ENCODE measurements around the gene MRRF.
A peak's percentile ranks its signal among the peaks of the same experiment; 100 is the strongest.

MRRF gene

DNA sequence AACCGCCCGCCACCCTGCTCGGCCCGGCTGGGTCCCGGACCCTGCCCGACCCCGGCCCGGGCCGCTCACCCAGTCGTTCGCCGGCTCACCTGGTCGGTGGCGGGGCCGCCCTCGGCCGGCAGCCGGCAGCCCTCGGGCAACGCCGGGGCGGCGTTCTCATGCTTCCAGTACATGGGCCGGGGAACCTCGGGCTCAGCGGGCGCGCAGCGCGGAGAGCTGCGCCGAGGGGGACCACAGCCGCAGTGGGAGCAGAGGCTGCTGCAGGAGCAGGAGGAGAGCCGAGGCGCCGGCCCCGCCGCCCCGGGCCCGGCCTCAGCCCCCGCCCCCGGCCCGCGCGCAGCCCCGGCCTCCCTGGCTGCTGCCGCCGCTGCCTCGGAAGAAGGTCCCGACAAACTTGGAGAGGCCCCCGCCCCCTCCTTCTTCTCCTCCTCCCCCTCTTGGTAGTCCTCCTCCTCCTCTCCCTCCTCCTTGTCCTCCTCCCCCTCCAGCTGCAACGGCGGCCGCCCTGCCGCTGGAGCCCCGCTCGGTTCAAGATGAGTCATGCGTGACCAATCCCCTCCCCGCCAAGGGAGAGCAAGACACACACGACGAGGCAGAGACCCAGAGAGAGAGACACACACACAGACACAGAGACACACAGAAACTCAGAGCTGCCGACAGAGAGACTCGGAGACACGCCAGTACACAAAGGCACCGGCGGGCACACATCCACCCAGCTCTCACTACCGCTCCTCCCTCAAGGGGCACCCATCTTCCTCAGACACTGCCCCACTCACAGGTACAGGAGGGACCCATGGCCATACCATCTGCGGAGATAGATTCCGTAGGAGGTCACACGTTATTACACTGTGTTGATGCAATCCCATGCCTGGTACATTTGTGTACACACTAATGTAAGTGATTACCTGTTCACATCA is 35.9 kb upstream of the MRRF start, which contains the start of gene LHX6:
Gene LHX6, minus strand, starts transcription at position 390 of the 917 bp plus-strand sequence. Its CDS starts 217 bp downstream, at position 173.
- H2BK15ac ChIP-seq (ENCODE audit: low read depth, poor library complexity, severe bottlenecking) = no peak within 1 kb of the TSS
- H2BK5ac ChIP-seq (ENCODE audit: low read depth, low read length, poor library complexity, severe bottlenecking) = no peak within 1 kb of the TSS
- H3K27me3 ChIP-seq (ENCODE audit: control insufficient read depth in 1 of 2, insufficient read depth in 1 of 2, low read length in 2 of 2) = peaks cover 83 to 91% of the 10 kb centered on the region in 2 experiments
- H3K4me1 ChIP-seq (ENCODE audit: control insufficient read depth, insufficient read depth, low read depth, low read length) = peaks cover 20% of the 10 kb centered on the region
- WGBS = 2% methylated on average over 59 of the region's 70 CpGs
- H3K18ac ChIP-seq (ENCODE audit: low read depth in 1 of 2, low read length in 2 of 2) = peak within 1 kb of the TSS in 1 of 2 experiments; percentile 19
- H4K8ac ChIP-seq (ENCODE audit: low read length) = no peak within 1 kb of the TSS
- H2AK5ac ChIP-seq (ENCODE audit: low read length, severe bottlenecking) = no peak within 1 kb of the TSS
- H2AFZ ChIP-seq (ENCODE audit: low read depth, low read length) = no peak within 1 kb of the TSS
- DNase-seq = peak; percentile 63
- peak within 1 kb of the TSS; percentile 85 for H3K4me2 ChIP-seq (ENCODE audit: low read length, poor library complexity, severe bottlenecking)
- H3K4ac ChIP-seq (ENCODE audit: low read depth in 1 of 2, low read length in 2 of 2) = no peak within 1 kb of the TSS
- H3K9ac ChIP-seq (ENCODE audit: low read length) = no peak within 1 kb of the TSS
- no peak within 1 kb of the TSS for H2BK12ac ChIP-seq (ENCODE audit: low read length in 2 of 2)
- H3K79me1 ChIP-seq (replicated peaks; ENCODE audit: low read length, poor library complexity, severe bottlenecking) = no peaks in the 10 kb centered on the region
- H3K9me3 ChIP-seq (ENCODE audit: control insufficient read depth, low read length) = no peaks in the 10 kb centered on the region
- no peak within 1 kb of the TSS for H3K27ac ChIP-seq (ENCODE audit: low read length, poor library complexity, severe bottlenecking)
- H2BK120ac ChIP-seq (ENCODE audit: low read depth, low read length) = no peak within 1 kb of the TSS
- H3K36me3 ChIP-seq (ENCODE audit: control insufficient read depth in 1 of 2, insufficient read depth in 2 of 2, low read depth in 1 of 2, low read length in 2 of 2) = no peaks in the 10 kb centered on the region
- H4K91ac ChIP-seq (ENCODE audit: low read length) = no peak within 1 kb of the TSS
- peak within 1 kb of the TSS in 1 of 2 experiments; percentile 38 for H3K4me3 ChIP-seq (ENCODE audit: insufficient read depth in 1 of 2, low read depth in 1 of 2, low read length in 2 of 2)
- peak within 1 kb of the TSS in 1 of 2 experiments; percentile 11 for H3K14ac ChIP-seq (ENCODE audit: low read length in 2 of 2)
- H3K23ac ChIP-seq (ENCODE audit: low read length in 2 of 2) = peak within 1 kb of the TSS in 1 of 2 experiments; percentile 46

DNA sequence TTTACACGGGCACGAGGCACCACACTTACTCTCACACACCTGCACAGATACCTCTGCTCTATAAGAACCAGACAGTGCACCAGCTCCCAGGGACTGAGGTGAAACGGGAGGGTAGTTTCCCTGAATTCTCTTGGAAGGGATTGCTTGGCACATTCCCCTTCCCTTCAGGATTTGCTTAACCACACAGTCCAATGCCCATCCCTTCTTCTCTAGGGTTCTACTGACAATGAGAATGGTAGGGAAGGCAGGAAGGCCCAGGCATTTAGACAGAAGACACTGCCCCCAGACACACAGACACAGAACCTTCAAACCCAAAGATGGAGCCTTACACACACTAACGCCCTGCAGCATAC is 35.2 kb upstream of the MRRF start:
- no peak overlapping the region for H3K27ac ChIP-seq (ENCODE audit: low read length, poor library complexity, severe bottlenecking)
- DNase-seq = no peak
- H3K36me3 ChIP-seq (ENCODE audit: control insufficient read depth in 1 of 2, insufficient read depth in 2 of 2, low read depth in 1 of 2, low read length in 2 of 2) = no peaks in the 10 kb centered on the region
- no peak overlapping the region for H4K91ac ChIP-seq (ENCODE audit: low read length)
- WGBS = 54% methylated on average over 4 of the region's 4 CpGs
- no peak overlapping the region for H3K4me2 ChIP-seq (ENCODE audit: low read length, poor library complexity, severe bottlenecking)
- H3K79me1 ChIP-seq (replicated peaks; ENCODE audit: low read length, poor library complexity, severe bottlenecking) = no peaks in the 10 kb centered on the region
- H3K18ac ChIP-seq (ENCODE audit: low read depth in 1 of 2, low read length in 2 of 2) = no peak overlapping the region
- H3K27me3 ChIP-seq (ENCODE audit: control insufficient read depth in 1 of 2, insufficient read depth in 1 of 2, low read length in 2 of 2) = peaks cover 83 to 90% of the 10 kb centered on the region in 2 experiments
- H2BK15ac ChIP-seq (ENCODE audit: low read depth, poor library complexity, severe bottlenecking) = no peak overlapping the region
- H2AK5ac ChIP-seq (ENCODE audit: low read length, severe bottlenecking) = no peak overlapping the region
- peaks cover 20% of the 10 kb centered on the region for H3K4me1 ChIP-seq (ENCODE audit: control insufficient read depth, insufficient read depth, low read depth, low read length)
- H3K4ac ChIP-seq (ENCODE audit: low read depth in 1 of 2, low read length in 2 of 2) = no peak overlapping the region
- H3K9ac ChIP-seq (ENCODE audit: low read length) = no peak overlapping the region
- no peak overlapping the region for H2AFZ ChIP-seq (ENCODE audit: low read depth, low read length)
- H3K4me3 ChIP-seq (ENCODE audit: insufficient read depth in 1 of 2, low read depth in 1 of 2, low read length in 2 of 2) = no peak overlapping the region
- H4K8ac ChIP-seq (ENCODE audit: low read length) = no peak overlapping the region
- no peak overlapping the region for H3K23ac ChIP-seq (ENCODE audit: low read length in 2 of 2)
- H3K9me3 ChIP-seq (ENCODE audit: control insufficient read depth, low read length) = no peaks in the 10 kb centered on the region
- H2BK5ac ChIP-seq (ENCODE audit: low read depth, low read length, poor library complexity, severe bottlenecking) = no peak overlapping the region
- H2BK12ac ChIP-seq (ENCODE audit: low read length in 2 of 2) = no peak overlapping the region
- H2BK120ac ChIP-seq (ENCODE audit: low read depth, low read length) = no peak overlapping the region
- no peak overlapping the region for H3K14ac ChIP-seq (ENCODE audit: low read length in 2 of 2)

DNA sequence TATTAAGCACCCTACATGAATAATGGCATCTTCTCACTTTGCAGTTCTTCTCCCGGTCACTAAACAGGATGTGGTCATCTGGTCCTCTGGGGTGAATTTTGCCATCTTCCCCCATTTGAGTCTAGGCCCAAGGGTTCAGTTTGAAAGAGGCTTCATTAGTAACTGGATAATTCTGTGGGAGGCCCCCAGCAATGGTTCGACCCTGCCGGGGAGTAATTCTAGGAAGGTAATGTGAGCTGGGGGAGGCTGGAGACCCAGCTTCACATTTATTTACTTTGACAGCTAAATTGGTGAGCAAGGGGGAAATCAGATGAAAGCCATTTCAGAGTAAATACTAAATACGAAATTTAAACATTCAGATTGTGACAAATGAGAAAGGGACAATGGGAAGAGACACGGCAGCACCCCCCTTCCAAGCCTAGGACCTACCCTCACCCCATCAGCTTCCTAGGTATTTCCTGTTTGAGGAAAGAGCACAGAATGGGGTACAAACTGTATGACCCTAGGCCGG is 31.8 kb upstream of the MRRF start:
- Histone ChIP-seq H3K27me3 (ENCODE audit: control insufficient read depth in 1 of 2, insufficient read depth in 1 of 2, low read length in 2 of 2) (peaks cover 52 to 56% of the 10 kb centered on the region in 2 experiments), H2AK5ac (ENCODE audit: low read length, severe bottlenecking) (no peak overlapping the region), H3K4me2 (ENCODE audit: low read length, poor library complexity, severe bottlenecking) (no peak overlapping the region), H3K4me1 (ENCODE audit: control insufficient read depth, insufficient read depth, low read depth, low read length) (peaks cover 10% of the 10 kb centered on the region), H2BK120ac (ENCODE audit: low read depth, low read length) (no peak overlapping the region), H3K18ac (ENCODE audit: low read depth in 1 of 2, low read length in 2 of 2) (no peak overlapping the region), H3K36me3 (ENCODE audit: control insufficient read depth in 1 of 2, insufficient read depth in 2 of 2, low read depth in 1 of 2, low read length in 2 of 2) (no peaks in the 10 kb centered on the region), H2BK12ac (ENCODE audit: low read length in 2 of 2) (no peak overlapping the region), H3K79me1 (replicated peaks; ENCODE audit: low read length, poor library complexity, severe bottlenecking) (no peaks in the 10 kb centered on the region), H3K4ac (ENCODE audit: low read depth in 1 of 2, low read length in 2 of 2) (no peak overlapping the region), H3K4me3 (ENCODE audit: insufficient read depth in 1 of 2, low read depth in 1 of 2, low read length in 2 of 2) (no peak overlapping the region), H3K23ac (ENCODE audit: low read length in 2 of 2) (no peak overlapping the region), H2AFZ (ENCODE audit: low read depth, low read length) (peak overlapping the region; percentile 55), H3K14ac (ENCODE audit: low read length in 2 of 2) (no peak overlapping the region), H3K9me3 (ENCODE audit: control insufficient read depth, low read length) (no peaks in the 10 kb centered on the region), H3K9ac (ENCODE audit: low read length) (no peak overlapping the region), H2BK5ac (ENCODE audit: low read depth, low read length, poor library complexity, severe bottlenecking) (no peak overlapping the region), H4K8ac (ENCODE audit: low read length) (no peak overlapping the region), H3K27ac (ENCODE audit: low read length, poor library complexity, severe bottlenecking) (no peak overlapping the region), H2BK15ac (ENCODE audit: low read depth, poor library complexity, severe bottlenecking) (no peak overlapping the region), H4K91ac (ENCODE audit: low read length) (no peak overlapping the region)
- 73% methylated on average over 4 of the region's 6 CpGs for WGBS
- no peak for DNase-seq

DNA sequence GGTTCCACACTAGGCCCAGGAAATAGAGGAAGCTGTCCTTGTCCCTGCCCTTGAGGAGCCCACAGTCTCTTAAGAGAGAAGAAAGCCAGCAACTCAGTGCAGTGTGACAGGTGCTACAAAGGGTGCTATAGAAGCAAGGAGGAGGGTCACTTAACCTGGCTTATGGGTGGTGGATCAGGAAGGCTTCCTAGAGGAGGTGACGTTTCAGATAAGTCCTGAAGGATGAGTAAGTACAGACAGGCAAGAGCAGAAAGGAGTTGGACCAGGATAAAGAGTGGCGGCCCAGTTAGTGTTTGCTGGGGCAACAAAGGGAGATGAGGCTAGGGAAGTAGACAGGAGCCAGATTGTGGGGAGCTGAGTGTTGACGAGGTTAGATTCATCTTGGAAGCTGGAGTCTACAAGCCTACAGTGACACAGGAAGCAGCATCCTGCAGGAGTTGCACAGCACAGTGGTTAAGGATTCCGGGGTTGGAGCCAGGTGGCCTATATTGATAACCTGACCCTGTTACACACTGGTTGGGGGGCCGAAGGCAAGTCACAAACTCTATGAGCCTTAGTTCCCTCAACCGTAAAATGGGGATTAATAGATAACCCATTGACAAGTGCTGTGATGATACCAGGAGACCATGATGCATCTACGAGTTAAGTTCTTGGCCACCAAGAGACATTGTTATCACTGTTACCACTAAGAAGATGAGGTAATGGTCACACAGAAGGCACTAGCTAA is 30.5 kb upstream of the MRRF start:
- Histone ChIP-seq H3K36me3 (ENCODE audit: control insufficient read depth in 1 of 2, insufficient read depth in 2 of 2, low read depth in 1 of 2, low read length in 2 of 2) (peaks cover 0 to 9% of the 10 kb centered on the region in 2 experiments), H3K4me2 (ENCODE audit: low read length, poor library complexity, severe bottlenecking) (no peak overlapping the region), H4K8ac (ENCODE audit: low read length) (no peak overlapping the region), H3K23ac (ENCODE audit: low read length in 2 of 2) (peak overlapping the region in 1 of 2 experiments; percentile 60), H3K4me1 (ENCODE audit: control insufficient read depth, insufficient read depth, low read depth, low read length) (peaks cover under 1% of the 10 kb centered on the region), H3K18ac (ENCODE audit: low read depth in 1 of 2, low read length in 2 of 2) (no peak overlapping the region), H3K27ac (ENCODE audit: low read length, poor library complexity, severe bottlenecking) (no peak overlapping the region), H3K9ac (ENCODE audit: low read length) (no peak overlapping the region), H3K9me3 (ENCODE audit: control insufficient read depth, low read length) (no peaks in the 10 kb centered on the region), H2AFZ (ENCODE audit: low read depth, low read length) (no peak overlapping the region), H3K14ac (ENCODE audit: low read length in 2 of 2) (no peak overlapping the region), H3K4ac (ENCODE audit: low read depth in 1 of 2, low read length in 2 of 2) (no peak overlapping the region), H2AK5ac (ENCODE audit: low read length, severe bottlenecking) (no peak overlapping the region), H2BK12ac (ENCODE audit: low read length in 2 of 2) (no peak overlapping the region), H3K79me1 (replicated peaks; ENCODE audit: low read length, poor library complexity, severe bottlenecking) (no peaks in the 10 kb centered on the region), H3K4me3 (ENCODE audit: insufficient read depth in 1 of 2, low read depth in 1 of 2, low read length in 2 of 2) (no peak overlapping the region), H3K27me3 (ENCODE audit: control insufficient read depth in 1 of 2, insufficient read depth in 1 of 2, low read length in 2 of 2) (peaks cover 41 to 47% of the 10 kb centered on the region in 2 experiments), H2BK120ac (ENCODE audit: low read depth, low read length) (no peak overlapping the region), H2BK15ac (ENCODE audit: low read depth, poor library complexity, severe bottlenecking) (no peak overlapping the region), H2BK5ac (ENCODE audit: low read depth, low read length, poor library complexity, severe bottlenecking) (no peak overlapping the region), H4K91ac (ENCODE audit: low read length) (no peak overlapping the region)
- WGBS = 93% methylated on average over 7 of the region's 7 CpGs
- no peak for DNase-seq
